ENCODE measurements around the gene TMEFF1.

TMEFF1 gene

DNA sequence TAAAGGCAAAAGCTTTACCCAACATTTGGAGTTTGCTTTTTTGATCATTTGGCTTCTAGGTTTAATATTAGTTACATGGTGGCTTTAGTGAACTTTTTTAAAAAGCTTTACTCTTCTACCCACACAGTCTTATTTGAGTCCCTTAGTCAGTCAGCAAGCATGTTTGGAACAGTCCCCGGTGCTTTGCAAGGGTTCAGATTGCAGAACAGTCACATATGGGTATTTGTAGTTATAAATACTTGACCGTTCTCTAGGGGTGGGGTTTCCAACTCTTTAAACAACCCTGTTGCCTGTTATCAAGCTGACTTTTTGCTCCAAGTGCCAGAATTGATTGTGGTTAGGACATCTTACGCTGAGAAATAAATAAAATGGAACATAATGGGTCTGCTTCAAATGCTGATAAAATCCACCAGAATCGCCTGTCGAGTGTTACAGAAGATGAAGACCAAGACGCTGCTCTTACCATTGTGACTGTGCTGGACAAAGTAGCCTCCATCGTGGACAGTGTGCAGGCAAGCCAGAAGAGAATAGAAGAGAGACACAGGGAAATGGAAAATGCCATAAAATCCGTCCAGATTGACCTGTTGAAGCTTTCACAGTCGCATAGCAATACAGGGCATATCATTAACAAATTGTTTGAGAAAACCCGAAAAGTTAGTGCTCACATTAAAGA, 105.0 kb downstream of the TMEFF1 start, which contains the start of gene CAVIN4:
TSS of gene CAVIN4 (plus strand) at position 304 of the 673 bp plus-strand sequence. CDS start at position 369, 65 bp downstream.
- no peak for DNase-seq (ENCODE audit: low read depth)

GRCh38 chr9:100578610-100579009, 105.7 kb downstream of the TMEFF1 start:
- no peak for DNase-seq (ENCODE audit: low read depth)

- DNase-seq (ENCODE audit: low read depth), result no peak
Observed at GRCh38 chr9:100579665-100580064, 106.7 kb downstream of the TMEFF1 start.

DNA sequence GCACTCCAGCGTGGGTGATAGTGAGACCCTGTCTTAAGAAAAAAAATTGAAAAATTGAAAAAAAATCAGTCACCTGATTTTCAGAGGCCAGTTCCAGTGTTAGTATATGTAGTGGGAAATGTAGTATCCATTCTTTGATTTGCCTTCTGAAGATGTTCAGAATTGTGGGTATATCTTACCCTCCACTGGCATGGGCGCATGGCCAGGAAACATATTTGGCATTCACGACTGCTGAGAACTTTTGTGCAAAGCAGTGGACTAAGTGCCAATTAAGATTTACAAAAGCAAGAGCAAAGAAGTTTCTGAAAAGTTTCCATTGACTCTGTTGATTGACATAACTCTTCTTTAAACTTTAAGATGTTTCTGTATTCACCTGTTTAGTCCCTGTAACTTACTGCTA, 107.3 kb downstream of the TMEFF1 start:
- DNase-seq (ENCODE audit: low read depth), result no peak

DNA sequence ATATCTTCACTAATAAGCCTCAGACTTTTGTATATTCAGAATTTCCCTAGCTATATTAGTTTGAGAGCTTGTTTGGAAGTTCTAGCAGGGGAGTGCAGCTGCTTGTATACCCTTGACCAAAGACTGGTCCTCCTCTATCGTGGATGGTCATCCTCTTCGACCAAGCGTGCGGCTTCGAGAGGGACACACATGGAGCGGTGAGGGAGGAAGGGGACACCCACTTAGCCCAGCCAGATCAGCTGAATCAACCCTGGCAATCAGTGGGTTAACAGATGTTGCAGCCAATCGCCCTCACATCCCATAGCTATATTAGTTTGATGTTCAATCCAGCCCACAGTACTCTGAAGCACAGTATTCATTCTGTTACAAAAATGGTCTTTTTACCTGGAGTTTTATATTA, 108.1 kb downstream of the TMEFF1 start:
- no peak for DNase-seq (ENCODE audit: low read depth)

GRCh38 chr9:100581661-100582060, 108.7 kb downstream of the TMEFF1 start:
- DNase-seq (ENCODE audit: low read depth), result no peak

DNA sequence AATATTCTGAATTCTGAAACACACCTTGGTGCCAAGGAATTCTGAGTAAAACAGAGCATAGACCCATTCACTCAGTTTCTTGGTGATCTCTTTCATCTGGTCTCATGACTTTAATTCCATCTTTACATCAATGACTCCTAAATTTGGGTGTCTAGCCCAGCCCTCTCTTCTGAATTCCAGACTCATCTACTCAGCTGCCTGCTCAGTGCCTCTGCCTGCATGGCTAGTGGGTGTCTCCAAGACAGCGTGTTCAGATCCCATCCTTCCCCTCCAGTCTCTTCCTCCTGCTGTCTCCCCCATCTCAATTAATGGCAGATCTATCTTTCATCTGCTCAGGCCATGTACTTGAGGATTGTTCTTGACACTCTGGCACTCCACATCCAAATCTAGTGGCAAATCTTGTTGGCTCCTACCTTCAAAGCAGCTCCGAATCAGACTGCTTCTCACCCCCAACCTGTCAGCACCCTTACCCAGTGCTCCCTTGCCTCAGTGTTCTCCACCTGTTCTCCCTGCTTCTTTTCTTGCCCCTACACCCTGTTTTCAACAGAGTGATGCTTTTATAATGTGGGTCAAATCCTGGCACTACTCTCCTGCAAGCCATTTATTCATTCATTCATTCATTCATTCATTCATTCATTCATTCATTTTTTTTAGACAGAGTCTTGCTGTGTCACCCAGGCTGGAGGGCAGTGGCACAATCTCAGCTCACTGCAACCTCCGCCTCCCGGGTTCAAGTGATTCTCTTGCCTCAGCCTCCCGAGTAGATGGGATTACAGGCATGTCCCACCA, 110.3 kb downstream of the TMEFF1 start:
- no peak for DNase-seq (ENCODE audit: low read depth)

DNA sequence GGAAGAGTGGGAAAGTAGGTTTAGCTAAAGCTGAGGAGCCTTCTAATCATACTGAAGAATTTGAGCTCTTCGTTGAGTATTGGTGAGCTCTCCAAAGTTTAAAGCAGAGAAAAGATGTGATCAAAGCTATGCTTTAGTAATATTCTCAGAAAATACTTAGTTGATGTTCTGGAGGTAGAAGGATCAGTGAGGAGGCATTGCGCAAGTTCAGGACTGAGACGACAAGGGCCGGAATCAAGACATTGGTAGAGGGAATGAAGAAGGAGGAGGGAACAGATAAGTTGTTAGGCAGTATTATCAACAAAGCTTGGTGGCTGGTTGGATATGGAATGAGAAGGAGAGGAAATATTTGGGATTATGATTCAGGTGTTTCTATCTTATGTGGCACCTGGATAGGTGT, 112.0 kb downstream of the TMEFF1 start:
- DNase-seq (ENCODE audit: low read depth), result no peak

DNA sequence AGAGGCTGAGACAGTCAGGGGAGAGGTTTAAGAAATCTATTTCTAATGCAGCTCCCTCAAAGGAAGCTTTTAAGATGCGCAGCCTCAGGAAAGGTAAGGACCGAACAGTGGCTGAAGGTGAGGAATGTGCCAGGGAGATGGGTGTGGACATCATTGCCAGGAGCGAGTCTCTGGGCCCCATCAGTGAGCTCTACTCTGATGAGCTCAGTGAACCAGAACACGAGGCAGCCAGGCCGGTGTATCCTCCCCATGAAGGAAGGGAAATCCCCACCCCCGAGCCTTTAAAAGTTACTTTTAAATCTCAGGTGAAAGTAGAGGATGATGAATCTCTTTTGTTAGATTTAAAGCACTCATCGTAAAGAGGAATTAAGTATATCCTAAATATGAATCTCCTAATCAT, 113.1 kb downstream of the TMEFF1 start:
- no peak for DNase-seq (ENCODE audit: low read depth)

DNA sequence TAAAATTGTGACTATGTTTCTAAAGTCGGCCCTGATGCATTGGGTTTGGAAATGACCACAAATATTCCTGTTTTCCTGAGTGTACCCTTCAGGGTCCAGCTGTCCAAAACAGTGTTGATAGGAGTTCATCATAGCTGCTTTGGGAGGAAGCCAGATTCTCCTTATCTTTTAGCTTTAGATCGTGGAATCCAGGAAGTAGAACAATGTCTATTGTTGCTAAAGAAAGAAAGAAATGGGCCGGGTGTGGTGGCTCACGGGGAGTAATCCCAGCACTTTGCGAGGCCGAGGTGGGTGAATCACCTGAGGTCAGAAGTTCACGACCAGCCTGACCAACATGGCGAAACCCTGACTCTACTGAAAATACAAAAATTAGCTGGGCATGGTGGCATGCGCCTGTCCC, 114.4 kb downstream of the TMEFF1 start:
- DNase-seq (ENCODE audit: low read depth), result no peak

- no peak for DNase-seq (ENCODE audit: low read depth)
Observed at GRCh38 chr9:100589582-100589981, 116.6 kb downstream of the TMEFF1 start.

DNA sequence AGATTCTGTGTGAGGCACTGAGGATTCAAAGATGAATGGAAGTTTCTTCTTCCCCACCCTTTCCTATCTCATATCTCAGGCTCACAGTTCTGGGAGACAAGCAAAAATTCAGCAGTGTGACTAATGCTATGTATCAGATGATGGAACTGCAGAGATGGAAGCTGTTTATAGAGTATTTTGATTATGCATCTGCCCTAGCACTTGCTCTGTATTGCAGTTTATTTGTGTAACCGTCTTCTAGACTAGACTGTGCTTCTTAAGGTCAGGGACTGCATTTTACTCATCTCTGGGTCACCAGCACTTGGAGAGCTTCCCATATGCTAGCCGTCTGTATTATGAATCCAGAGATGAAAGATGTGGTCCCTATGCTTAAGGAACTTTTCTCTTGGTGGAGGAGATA, 117.5 kb downstream of the TMEFF1 start:
- DNase-seq (ENCODE audit: low read depth), result no peak

DNA sequence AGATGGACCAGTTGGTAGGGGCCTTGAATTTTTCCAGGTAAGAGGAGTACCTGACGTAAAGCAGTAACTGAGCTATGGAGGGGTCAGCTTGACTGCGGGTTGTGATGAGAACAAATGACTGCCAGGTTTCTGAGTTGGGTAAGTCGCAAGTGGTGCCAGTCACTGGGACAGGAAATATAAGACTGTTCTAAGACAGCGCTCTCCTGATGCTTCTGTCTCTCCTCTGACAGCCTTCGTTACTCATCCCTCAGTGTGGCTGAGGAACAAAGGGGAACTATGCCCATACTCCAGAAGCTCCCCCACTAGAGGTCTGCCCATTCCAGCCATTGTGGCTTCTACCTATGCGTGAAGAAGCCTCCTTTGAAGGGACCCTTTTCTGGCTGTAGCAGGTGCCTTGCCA, 118.2 kb downstream of the TMEFF1 start:
- no peak for DNase-seq (ENCODE audit: low read depth)

- DNase-seq (ENCODE audit: low read depth), result no peak
Observed at GRCh38 chr9:100591639-100592412, 118.9 kb downstream of the TMEFF1 start.

- DNase-seq (ENCODE audit: low read depth), result peak; percentile 22
Observed at GRCh38 chr9:100595391-100596199, 122.6 kb downstream of the TMEFF1 start.

GRCh38 chr9:100597236-100597635, 124.3 kb downstream of the TMEFF1 start:
- DNase-seq (ENCODE audit: low read depth), result no peak

GRCh38 chr9:100598641-100599145, 125.7 kb downstream of the TMEFF1 start:
- peak; percentile 37 for DNase-seq (ENCODE audit: low read depth)

DNA sequence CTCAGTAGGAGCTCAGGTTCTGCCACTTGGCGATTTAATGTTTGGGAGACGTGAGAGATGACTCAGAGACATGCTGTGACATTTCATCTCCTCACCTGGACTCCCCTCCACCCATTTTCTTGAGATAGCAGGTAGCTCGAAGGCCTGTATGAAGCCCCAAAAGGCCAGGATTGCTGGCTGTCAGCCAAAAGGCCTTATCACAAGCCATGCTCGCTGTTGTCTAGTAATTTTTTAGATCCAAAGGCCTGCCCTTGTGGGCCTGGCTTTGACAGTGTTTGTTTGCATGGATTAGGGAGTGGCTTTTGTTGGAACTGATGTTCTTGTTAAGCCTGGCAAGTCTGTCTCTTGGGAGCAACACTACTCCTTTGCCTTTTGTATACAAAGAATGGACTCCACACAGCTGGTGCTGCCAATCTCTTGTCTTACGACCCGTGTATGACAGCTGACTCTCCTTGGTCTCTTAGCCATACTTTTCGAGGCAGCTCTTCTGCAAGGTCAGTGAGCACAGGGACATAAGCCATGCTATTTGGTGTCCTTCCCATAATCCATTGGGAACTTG, 127.7 kb downstream of the TMEFF1 start:
- no peak for DNase-seq (ENCODE audit: low read depth)

GRCh38 chr9:100601216-100601615, 128.3 kb downstream of the TMEFF1 start:
- DNase-seq (ENCODE audit: low read depth), result no peak

DNA sequence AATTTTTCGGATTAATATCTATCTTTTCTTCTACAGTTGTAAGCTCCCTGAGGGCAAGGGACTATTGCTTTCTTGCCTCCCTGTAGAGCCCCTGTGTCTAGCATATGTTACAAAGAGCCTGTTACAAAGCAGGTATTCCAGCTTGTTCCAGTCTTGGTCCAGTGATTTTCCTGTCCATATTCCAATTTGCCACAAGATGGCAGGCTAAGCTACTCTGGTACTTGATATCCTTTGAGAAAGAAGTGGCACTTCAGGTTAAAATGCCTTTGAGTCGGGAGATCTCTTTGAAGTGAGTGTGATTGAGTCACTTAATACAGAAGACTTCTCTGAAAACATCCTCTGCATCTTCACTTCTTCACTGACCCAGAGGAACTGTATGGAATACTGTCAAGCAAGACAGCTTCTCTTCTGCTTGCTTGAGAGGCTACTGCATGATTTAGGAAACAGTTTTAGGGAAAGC, 129.4 kb downstream of the TMEFF1 start:
- no peak for DNase-seq (ENCODE audit: low read depth)

GRCh38 chr9:100605405-100605804, 132.5 kb downstream of the TMEFF1 start:
- DNase-seq (ENCODE audit: low read depth), result no peak

All from CMK (cell line).